ENCODE results near the gene TGM2.

The TGM2 gene

GRCh38 chr20:38198238-38198861, 33.3 kb upstream of the TGM2 start:
- no peak for DNase-seq

DNA sequence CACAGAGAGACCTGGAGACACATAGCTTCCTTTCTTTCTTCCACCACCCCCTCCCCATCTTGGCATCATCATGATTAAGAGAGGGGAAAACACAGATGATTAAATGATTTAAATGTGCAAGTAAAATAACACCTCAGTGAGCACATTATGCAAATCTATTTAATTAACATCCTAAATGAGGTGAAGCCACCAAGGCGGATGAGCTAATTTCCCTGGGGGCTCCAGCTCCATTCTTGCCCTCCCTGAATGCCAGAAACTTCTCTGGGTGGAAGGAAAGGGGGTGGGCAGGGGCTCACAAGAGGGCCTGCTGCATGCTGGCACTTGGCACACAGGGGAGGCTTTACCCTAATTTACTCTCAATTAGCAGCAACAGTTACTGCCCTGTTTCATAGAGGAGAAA, 32.5 kb upstream of the TGM2 start:
- DNase-seq, result no peak

DNA sequence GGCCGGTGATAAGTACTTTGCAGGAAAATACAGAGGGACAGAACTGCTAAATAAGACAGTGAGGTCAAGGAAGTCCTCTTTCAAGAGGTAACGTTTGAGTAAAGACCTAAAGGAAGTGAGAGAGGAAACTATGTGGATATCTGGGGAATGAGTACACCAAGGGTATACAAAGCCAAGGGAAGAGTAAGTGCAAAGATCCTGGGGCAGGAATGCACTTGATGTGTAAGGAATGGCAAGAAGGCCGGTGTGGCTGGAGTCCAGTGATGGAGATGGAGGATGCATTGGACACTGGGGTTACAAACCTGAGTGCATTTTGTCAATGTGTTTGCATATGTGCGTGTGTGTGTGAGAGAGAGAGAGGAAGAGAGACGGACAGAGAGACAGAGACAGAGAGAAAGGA, 32.1 kb upstream of the TGM2 start:
- DNase-seq, result no peak

GRCh38 chr20:38196592-38196991, 31.5 kb upstream of the TGM2 start:
- no peak for DNase-seq

DNA sequence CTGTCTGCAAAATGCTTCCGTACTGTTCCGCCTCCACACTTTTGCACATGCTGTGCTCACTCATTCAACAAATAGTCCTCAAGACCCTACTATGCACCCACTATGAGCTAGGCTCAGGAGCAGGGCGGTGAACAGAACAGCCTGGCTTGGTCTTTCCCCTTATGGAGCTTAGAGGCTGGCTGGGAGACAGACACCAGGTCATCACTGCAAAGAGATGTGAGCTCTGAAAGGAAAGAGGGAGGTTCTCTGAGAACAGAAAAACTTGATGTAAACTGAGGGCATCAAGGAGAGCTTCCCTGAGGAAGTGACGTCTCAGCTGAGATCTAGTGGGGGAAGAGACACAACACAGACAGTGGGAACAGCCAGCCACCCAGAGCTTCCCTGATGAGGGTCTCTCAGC, 31.0 kb upstream of the TGM2 start:
- no peak for DNase-seq

DNA sequence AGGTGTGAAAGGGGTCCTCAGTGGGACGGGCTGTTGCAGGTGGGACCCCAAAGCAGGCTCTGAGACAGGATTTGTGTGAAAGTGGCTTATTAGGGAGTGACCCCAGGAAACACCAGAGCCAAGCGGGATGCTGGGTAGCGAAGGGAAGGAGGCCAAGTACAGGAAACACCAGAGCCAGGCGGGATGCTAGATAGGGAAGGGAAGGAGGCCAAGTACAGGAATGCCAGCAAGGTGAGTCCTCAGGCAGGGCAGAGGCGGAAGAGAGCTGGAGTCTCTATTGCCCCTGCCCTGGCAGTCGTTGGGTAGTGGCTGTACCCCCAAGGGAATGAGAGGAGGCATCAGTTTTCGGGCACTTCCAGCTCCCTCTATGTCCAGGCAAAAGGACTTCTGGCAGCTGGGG, 30.5 kb upstream of the TGM2 start:
- DNase-seq, result no peak

GRCh38 chr20:38194971-38195504, 30.0 kb upstream of the TGM2 start:
- DNase-seq, result no peak

GRCh38 chr20:38193586-38194105, 28.6 kb upstream of the TGM2 start:
- DNase-seq, result no peak

DNA sequence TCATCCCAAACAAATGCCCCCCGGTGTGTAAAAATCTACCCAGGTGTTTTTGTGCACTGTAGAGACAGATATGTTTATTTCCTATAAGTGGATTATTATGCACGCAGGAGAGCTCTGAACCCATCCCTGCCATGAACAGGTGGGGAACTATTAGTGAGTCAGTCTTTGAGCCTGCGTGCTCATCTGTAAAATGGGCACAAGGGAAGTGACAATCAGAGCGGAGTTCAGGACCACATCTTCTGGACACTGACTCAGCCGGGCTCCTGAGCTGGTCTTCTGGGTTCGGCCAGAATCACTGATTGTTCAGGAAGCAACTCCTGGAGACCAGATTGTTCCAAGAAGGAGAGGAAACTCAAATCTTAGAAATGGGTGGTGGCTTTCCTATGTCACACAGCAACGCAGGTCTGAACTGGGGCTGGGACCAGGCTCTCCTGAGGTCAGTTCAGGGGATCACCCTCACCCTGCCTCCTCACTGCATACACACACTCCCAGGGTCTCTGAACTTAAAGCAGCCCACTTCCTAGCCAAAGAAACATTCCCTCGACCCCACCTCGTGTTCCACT, 27.3 kb upstream of the TGM2 start:
- no peak for DNase-seq

DNA sequence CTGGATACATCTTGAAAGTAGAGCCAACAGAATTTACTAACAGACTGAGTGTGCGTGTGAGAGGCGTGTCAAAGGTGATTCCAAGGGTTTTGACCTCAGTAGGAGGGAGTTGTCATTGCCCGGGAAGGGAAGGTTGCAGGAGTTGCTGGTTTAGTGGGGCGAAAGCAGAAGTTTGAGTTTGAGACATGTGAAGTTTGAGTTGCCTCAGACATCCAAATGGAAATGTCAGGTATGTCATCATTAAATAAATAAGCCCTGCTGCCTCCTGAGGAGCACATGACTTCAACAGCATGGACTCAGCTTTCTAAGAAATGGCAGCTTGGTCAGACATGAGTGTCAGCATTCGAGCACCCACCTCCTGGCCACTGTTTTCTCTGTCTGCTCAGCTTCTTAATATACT, 26.6 kb upstream of the TGM2 start:
- DNase-seq, result no peak

DNA sequence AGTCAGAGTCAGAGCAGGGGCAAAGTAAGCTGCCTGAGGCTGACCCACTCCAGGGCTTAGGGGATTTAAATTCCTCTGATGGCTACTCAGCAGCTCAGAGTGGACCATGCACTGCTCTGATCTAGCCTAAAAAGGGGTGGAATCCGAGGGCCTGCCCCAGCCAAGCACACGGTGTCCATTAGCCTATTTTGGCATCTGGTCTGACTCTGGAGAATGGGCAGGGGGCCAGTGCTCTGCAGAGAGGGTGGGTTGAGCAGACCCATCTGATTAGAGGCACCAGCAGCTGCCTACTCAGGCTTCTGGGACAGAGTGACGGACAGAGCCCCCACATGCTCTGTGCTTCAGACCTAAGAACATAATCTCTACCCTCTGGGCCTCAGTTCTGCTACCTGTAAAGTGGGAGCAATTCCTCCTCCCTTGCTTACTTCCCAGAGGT, 25.9 kb upstream of the TGM2 start:
- no peak for DNase-seq

GRCh38 chr20:38190166-38190565, 25.1 kb upstream of the TGM2 start:
- no peak for DNase-seq

DNA sequence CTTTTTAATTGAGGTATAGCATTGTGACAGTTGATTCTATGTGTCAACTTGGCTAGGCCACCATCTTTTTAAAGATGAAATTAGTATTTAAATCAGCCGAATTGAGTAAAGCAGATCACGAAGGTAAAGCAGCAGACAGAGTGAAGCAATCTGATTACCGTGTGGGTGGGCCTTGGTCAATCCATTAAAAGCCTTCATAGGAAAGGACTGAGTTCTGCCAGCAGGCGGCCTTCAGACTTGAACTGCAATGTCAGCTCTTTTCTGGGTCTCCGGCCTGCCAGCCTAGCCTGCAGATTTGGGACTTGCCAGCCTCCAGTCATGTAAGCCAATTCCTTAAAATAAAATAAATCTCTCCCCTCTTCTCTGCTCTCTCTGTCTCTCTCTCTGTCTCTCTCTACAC, 22.4 kb upstream of the TGM2 start:
- DNase-seq, result no peak

GRCh38 chr20:38186788-38187221, 21.7 kb upstream of the TGM2 start:
- no peak for DNase-seq

GRCh38 chr20:38184101-38184500, 19.0 kb upstream of the TGM2 start:
- DNase-seq, result no peak

DNA sequence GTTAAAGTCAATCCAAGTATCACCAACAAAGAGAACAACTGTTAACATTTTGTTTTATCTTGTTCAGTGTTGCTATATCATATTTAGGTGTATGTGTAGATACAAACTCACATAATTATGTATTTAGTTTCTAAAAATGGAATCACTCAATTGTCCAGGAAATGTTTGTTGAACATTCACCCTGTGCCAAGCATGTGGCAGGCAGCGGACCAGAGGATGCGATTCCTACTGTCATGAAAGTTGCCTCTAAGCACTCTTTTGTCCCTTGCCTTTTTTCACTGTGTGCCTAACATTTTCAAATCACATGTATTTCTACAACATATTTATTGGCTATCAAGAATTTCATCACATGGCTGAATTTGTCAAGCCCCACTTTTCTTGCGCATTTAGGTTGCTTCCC, 16.9 kb upstream of the TGM2 start:
- DNase-seq, result no peak

DNA sequence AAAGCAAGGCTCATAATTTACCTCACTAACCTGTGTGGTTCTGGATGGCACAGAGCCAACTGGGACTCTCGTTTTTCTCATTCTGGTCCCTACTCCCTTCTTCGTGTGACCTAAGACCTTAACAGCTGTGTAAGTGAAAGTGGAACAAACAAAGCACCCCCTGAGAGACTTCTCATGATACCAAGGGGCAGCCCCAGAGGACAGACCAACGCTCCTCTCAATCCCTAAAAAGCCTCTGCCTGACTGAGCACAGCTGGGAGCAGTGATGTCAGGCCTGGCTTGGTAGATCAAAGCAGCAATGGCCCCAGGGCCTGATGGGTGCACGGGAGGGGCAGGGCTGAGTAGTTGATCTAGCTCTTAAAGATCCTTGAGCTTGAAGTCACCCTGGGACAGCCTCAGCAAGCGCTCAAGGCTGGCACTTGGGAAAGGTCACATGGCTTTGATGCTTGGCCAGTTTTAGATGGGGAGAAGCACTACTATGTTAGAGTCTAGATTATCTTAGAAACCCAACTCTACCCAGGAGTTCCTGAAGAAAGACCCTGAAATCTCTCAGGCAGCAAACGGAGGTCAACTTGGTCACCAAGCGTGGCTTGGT, 16.2 kb upstream of the TGM2 start:
- DNase-seq, result peak; percentile 24

- DNase-seq, result no peak
Observed at GRCh38 chr20:38180781-38181180, 15.7 kb upstream of the TGM2 start.

DNA sequence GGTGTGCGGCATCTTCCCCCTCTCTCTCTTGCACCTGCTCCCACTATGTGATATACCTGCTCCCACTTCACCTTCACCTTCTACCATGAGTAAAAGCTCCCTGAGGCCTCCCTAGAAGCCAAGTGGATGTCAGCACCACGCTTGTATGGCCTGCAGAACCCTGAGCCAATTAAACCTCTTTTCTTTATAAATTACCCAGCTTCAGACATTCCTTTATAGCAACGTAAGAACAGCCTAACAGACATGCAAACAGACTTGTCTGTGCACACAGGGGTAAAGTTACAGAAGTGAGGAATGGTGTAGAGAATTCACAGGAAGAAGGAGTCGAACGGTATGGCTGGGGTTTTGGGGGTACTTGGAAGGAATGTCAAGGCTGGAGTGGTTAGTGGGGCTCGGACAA, 14.8 kb upstream of the TGM2 start:
- no peak for DNase-seq

DNA sequence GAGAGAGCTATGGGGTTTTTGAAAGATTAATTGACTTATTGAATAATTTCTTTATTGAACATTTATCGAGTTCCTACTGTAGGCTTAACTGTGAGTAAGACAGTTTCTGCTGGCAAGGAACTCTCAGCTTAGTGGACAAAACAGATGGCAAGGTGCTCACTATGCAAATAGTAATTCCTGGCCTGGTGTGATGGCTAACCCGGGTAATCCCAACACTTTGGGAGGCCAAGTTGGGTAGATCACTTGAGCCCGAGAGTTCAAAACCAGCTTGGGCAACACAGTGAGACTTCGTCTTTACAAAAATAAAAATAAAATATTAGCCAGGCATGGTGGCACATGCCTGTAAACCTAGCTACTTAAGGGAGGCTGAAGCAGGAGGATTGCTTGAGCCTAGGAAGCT, 13.5 kb upstream of the TGM2 start:
- no peak for DNase-seq

- no peak for DNase-seq
Observed at GRCh38 chr20:38178065-38178491, 13.0 kb upstream of the TGM2 start.

DNA sequence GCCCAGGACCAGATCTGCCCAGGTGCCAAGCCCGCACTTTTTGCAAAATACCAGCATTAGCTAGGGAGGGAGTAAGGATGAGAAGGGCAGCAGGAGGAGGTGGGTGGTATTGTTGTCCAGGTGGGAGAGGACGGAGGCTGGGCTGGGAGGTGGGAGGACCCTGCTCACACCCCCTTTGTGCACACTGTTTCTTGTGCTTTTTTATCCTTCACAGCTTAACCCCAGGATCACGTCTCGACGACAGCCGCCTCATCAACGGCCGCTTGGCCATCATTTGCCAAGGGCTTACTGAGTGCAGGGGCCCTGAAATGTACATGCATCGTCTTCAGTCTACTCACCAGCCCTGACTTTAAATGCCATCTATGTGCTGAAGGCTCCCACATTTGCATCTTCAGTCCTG, 12.1 kb upstream of the TGM2 start:
- no peak for DNase-seq

DNA sequence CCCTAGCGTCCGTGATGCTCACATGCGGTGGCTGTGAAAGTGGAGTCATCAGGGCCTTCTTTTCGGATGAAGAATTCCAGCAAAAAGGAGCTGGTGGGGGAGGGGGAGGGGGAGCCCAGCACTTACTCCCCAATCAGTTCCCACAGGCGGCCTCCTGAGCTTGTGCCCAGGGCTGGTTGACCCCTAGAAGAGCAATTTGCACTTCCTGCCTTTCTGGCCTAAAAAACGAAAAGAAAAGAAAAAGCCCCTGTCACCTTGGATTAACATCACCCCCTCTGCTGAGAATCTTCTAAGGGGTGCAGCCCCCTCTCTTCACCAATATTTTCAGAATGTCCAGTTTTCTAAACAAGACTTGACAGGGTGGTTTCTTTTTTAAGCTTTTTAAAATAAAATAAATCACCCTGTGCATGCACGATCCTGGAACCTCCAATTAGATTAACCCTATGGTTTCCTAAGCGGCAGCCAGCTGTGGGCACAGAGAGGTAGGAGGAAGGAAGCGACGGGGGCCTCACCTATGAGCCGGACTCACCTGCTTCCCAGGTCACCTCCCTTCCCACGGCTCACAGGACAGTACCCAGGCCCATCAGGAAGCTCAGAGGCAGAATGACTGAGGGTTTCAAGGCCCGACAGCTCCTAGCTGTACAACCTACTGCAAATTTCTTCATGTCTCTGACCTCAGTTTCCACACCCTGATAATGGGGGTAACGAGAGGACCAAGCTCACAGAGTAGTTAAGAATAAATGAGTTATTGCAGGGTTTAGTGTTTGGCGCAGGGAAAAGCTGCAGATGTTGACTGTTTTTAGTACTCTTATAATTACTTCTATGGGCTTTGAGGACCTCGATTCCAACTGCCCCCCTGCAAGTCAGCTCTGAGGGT, 10.5 kb upstream of the TGM2 start:
- DNase-seq, result no peak
